Activated CD4-positive, alpha-beta T cell treated with anti-CD3 and anti-CD28 coated beads for 4 hours (primary cell): ENCODE results near the gene RGL3.
"Not testable (repeated sequence)": the region's sequence is repeated elsewhere in the genome, so short reads cannot be mapped to it uniquely, and the experiment has no call there.

Experiments used
- DNase-seq, 2 donors: peaks; one replicate each; pipeline ENCODE4 v3.0.0-alpha.2; 2020

RGL3 gene

DNA sequence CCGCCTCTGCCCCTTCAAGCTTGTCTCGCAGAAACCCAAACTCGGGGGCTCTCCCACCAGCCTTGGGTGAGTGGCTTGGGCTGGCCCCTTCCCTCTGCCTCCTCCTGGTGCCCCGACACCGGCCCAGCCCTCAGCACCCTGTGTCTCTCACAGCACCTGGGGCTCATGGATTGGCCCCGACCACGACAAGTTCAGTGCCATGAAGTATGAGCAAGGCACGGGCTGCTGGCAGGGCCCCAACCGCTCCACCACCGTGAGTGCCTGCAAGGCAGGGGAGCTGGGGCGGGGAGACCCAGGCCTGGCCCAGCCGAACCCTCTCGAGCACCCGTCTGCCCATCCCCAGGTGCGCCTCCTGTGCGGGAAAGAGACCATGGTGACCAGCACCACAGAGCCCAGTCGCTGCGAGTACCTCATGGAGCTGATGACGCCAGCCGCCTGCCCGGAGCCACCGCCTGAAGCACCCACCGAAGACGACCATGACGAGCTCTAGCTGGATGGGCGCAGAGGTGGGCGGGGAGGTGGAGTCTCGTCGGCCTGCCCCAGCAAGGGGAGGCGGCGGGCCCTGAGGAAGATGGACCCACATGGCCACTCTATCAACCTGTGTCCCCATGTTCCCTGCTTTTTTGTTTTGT lies 29.9 kb upstream of the RGL3 start:
- no peak for DNase-seq

DNA sequence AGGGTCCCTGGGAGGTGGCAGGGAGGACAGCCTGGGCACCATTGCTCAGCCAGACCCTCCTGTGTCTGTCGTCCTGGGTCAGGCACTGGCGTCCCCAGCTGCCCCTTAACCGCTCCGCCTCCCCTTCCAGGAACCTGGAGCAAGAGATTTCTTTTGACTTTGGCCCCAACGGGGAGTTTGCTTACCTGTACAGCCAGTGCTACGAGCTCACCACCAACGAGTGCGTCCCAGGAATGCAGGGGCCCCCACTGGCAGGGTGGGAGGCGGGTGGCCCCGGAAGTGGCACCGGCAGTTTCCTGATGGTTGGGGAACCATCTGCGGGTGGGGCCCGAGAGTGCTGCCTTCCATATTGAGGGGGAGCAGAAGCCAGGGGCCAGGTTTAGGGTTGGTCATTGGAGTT lies 29.3 kb upstream of the RGL3 start:
- DNase-seq = no peak

- no peak for DNase-seq
Observed at GRCh38 chr19:11447347-11448262, 28.5 kb upstream of the RGL3 start.

- peak; percentile 37 to 50 for DNase-seq
Observed at GRCh38 chr19:11446652-11447301, 27.7 kb upstream of the RGL3 start.

DNA sequence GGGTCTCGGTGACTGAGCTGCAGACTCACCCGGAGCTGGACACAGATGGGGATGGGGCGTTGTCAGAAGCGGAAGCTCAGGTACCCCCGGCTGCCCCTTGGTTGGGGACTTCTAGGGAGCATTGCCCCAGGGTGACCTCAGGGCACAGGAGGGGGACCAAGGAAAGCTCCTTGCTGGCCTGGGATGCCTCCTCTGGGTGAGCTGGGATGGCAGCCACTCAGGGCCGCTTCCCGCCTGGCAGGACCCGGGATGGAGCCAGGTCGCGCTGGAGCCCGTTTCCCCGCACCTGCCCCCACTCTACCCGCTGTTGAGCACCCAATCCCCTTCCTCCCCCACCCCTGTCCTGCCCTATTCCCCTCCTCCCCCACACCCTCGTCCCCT lies 27.1 kb upstream of the RGL3 start:
- DNase-seq = no peak

- DNase-seq = no peak
Observed at GRCh38 chr19:11445141-11445540, 26.0 kb upstream of the RGL3 start.

GRCh38 chr19:11444059-11444458 lies 24.9 kb upstream of the RGL3 start:
- no peak for DNase-seq

DNA sequence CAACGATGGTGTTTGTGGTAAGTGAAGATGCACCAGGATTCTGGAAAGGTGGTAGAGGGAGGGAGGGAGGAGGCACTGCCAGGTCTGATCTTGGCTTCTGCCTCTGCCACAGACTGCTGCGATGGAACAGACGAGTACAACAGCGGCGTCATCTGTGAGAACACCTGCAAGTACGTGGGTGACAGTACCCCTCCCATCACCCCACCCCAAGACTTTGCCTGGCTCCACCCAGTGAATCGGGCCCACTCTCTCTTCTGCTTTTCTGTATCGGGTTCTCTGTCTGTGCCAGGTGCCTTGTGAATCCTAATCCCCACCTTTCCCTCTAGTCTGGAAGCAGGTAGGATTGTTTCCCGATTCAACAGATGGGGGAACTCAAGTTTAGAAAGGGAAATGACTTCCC lies 18.8 kb upstream of the RGL3 start:
- DNase-seq = no peak

DNA sequence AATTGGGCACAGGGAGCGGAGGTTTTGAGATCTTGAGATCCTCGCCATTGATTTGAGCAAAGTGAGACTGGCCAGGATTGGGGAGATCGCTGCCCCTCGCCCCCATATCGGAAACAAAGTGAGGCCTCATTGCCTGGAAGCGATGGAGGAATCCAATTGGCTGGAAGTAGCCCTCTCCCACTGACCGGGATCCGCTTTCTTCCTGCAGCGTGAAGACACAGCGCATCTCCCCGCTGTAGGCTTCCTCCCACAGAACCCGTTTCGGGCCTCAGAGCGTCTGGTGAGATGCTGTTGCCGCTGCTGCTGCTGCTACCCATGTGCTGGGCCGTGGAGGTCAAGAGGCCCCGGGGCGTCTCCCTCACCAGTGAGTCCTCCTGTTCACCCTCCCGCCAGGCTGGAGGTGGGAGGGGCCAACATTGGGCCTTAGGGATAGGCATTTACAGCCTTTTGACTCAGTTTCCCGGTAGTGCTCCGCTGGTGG lies 16.8 kb upstream of the RGL3 start:
- no peak for DNase-seq

DNA sequence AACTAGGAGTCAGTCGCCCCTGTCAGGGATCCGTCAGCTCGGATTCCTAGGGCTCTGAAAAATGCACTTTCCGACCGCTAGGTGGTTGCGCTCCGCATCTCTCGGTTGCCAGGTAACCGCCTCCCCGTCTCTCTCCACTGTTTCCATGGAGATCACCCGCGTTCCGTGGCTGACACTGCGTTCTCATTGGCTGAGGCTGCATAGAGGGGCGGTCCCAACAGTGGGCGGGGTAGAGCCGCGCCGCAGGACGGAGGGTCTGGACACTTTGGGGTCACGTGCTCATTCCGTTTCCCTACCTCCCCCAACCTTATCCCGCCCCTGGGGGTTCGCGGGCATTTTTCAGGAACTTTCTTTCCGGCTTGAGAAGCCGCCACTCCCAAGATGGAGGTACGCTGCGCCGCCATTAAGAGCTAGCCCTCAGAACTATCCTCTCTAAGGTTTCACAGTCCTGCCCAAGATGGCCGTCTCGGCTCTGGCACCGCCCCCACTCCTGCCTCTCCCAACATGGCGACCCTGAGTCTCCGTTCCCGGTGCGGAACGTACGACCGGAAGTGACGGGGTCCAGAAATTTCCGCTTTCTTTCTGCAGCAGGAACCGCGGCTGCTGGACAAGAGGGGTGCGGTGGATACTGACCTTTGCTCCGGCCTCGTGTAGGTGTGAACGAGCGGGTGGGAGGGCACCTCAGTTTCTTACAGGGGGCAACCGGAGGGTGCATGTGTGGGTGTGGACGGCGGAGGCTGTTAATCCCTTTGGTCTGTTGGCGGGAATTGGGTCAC lies 16.1 kb upstream of the RGL3 start, which contains the start of the genes ODAD3 and PRKCSH:
Gene ODAD3, minus strand, starts transcription at position 65 of the 776 bp plus-strand sequence. CDS start 105 bp downstream, outside the sequence.
Gene PRKCSH, plus strand, starts transcription at position 579 of the 776 bp plus-strand sequence. CDS start 483 bp downstream, outside the sequence.
- peak; percentile 97 to 98 for DNase-seq

DNA sequence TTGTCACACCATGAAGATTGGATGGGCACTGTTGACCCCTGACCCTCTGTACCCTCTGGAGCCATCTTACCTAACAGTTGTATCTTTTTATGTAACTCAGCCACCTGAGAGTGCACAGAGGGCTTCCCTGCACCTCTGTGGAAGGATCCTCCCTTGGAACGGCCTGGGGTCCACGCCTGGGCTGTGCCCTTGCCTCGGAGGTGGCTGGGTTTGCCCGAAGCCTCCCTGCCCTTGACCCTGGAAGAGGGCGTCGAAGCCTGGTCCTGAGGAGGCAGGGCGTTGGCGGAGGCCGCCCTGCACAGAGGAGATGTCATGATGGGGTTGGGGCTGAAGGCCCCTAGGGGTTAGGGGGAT lies 15.6 kb upstream of the RGL3 start:
- DNase-seq = no peak

DNA sequence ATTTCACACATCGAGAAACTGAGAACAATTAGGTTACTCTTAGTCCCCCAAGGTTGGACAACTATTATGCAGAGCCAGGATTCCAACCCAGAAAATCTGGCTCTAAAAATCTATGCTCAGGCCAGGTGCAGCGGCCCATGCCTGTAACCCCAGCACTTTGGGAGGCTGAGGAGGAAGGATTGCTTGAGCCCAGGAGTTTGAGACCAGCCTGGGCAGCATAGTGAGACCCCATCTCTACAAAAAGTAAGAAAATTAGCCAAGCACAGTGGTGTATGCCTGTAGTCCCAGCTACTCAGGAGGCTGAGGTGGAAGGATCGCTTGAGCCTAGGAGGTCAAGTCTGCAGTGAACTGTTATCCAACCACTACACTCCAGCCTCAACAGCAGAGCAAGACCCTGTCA lies 14.4 kb upstream of the RGL3 start:
- not testable (repeated sequence) for DNase-seq

DNA sequence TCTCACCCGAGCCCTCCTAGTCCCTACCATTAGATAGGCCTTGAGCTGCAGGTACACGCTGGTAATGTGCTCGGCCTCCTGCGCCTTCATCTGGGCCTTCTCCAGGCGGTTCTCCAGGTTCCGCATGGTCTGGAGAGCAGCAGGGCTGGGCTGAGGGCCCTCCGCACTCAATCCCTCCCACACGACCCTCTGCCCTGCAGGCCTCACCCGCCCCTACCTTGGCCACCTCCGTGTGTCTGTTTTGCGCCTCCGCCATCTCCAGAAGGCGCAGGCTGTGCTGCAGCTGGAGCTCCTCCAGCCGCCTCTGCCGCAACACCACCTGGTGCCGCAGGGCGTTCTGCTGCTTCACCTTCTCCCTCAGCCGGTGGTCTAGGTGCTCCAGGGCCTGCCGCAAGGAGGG lies 7.5 kb upstream of the RGL3 start:
- DNase-seq = no peak

DNA sequence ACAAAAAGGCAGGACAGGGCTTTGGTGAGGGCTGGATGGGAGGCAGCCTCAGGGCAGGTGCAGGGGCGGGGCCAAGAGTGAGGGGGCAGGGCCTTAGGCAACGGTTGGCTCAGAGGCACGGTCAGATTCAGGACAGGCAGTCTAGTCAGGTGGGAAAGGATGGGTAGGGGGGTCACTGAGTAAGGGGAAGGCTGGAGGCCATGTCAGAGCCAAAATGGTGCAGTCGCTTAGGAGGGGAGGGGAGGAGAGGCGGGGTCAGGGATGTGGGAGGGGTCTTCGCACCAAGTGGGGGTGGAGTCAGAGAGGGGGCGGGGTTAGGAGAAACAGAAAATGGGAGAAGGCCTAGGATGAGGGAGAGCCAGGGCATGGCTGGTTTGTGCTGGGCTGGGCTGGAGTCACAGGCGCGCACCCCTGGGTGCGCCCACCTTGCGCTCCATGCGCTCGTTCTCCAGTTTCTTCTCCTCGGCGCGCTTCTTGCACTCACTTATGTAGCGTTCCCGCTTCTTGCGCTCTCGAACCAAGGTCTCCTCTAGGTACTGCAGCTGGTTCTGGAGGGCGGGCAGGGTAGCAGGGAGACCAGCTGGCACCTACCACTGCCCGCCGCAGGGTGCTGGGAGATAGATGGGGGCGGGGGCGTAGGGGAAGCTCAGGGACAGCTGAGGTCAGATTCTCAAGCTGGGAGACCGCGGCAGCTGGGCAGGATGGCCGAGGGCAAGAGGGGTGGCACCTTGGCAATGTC lies 6.8 kb upstream of the RGL3 start:
- DNase-seq = no peak

DNA sequence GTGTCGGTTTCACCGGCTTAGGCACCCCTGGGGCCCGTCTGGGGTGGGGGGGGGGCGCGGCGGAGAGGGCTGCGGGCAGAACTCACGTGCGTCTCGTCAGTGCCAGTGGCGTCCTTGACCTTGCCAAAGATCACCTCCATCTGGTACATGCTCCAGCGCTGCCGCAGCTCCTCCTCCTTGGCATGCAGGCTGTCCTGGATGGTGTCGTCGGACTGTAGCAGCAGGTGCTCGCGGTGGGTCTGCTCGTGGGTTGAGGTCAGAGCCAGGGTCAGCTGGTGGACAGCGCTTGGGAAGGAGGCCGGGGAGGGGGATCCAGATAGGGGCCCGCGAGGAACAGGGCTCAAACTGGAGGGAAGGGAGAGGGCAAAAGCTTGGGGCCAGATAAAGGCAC lies 4.7 kb upstream of the RGL3 start:
- no peak for DNase-seq

- DNase-seq = no peak
Observed at GRCh38 chr19:11423164-11423790, 4.2 kb upstream of the RGL3 start.

DNA sequence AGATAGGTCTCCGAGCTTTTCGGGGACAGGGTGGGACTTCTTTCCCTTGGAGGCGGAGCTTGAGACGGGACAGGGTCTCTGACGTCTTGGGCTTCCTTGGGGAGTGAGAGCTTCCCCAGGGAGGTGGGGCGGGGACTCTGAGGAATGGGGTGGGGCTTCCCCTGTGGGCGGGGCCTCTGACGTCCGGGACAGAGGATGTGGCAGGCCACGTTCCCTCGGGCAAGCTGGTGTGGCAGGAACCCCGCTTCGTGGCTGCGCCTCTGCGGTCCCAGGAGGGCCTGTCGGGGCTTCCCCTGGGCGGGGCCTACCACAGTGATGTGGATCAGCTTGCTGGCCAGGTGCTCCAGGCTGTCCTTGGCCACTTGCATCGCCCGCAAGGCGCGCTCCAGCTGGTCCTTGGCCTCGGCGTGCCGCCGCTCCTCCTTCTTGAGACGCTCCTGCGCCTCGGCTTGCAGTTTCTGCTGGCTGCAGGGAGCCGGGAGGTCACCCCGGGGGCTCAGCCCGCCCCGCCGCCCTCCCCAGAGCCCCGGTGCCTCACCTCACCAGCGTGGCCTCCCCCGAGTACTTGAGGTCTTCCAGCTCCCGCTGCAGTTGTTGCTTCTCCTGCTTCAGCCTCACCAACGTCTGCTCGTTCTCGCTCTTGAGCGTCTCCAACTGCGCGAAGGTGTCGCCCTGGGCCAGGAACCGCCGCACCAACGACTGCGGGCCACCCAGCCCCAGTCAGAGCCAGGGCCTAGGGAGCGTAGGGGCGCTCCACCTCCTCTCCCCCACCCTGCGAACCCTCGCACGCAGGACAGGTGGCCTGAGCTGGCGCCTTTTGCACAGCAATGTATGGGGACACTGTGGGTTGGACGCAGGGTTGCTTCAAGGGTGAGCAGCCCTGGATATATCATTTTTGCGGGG lies 3.3 kb upstream of the RGL3 start:
- peak; percentile 37 to 53 for DNase-seq

DNA sequence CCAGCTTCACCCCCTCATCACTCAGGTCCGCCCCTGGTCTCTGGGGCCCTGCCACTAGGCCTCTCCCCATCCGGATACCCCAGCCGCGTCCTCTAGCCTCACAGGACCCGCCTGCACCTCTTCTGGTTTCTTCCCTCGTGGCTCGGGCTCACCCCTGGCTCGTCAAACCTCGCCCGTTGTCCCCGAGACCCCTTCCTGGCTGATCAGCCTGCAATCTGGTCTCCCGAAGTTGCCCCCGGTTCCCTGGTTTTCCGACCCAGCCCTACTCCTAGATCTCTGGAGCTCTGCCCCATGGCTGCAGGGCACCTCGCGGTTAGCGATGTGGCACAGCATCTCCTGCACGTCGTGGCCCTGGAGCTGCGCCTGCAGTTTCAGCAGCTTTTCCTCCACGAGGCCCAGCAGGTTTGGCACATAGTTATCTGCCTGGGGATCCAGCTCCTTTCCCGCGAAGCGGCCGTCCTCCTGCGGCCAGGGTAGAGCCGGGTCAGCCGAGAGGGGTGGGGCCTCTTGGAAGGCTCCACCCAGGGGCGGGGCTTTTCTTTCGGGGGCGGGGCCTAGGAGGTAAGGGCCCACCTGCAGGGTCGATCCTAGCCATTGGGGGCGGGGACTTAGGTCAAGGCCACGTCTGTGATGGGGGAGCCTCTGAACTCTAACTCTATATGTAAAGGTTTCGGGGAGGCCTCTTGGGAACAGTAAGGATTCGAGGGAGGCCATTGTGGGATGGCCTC lies 2.4 kb upstream of the RGL3 start:
- peak; percentile 23 to 29 for DNase-seq
